Caco-2 (cell line): ENCODE data around the gene FAM180B. TPM values are rescaled to one million over a fixed set of nuclear protein-coding genes. Genes with fewer than 3 reads are reported as not detected.
A peak's percentile ranks its signal among the peaks of the same experiment; 100 is the strongest.

Source experiments
- BruUV-seq: library from RNA; stranded (reverse); fragments of 400-500 nt; replicated peaks from 2 replicates; lab custom pipeline; 2021; lab: Mats Ljungman, UMichigan
- CTCF ChIA-PET: fragments of 300-600 bp; sonication (Branson Sonifier 250); formaldehyde crosslinking; loops from one replicate; lab custom pipeline; 2022; ENCODE audit warnings: antibody characterized with exemption; lab: Charles Lee
- POLR2A ChIA-PET: fragments of 300-600 bp; sonication (Branson Sonifier 250); formaldehyde crosslinking; loops from one replicate; lab custom pipeline; 2022; ENCODE audit warnings: antibody characterized with exemption; lab: Charles Lee
- DNase-seq, 2 experiments: peaks; one replicate each; pipeline versions ENCODE4 v3.0.0 to v3.0.0-alpha.2; 2020 to 2022
- H3K27me3 ChIP-seq: replicated peaks from 2 replicates; pipeline ENCODE4 v1.6.0; 2011; ENCODE audit warnings: low read length; ENCODE audit not compliant: control insufficient read depth, insufficient read depth
- H3K36me3 ChIP-seq: 2 replicates; pipeline ENCODE4 v1.5.1; 2011; ENCODE audit warnings: low read length; ENCODE audit not compliant: control insufficient read depth, insufficient read depth
- H3K4me1 ChIP-seq: fragments of 250-450 bp; sonication (Bioruptor Pico); 2 replicates; pipeline ENCODE4 v1.5.1; 2020; ENCODE audit warnings: mild to moderate bottlenecking
- H3K4me3 ChIP-seq: 2 replicates; pipeline ENCODE4 v1.5.1; 2011; ENCODE audit warnings: low read depth, mild to moderate bottlenecking, control low read depth, low read length
- H3K9me3 ChIP-seq: fragments of 250-450 bp; sonication (Bioruptor Pico); 2 replicates; pipeline ENCODE4 v1.5.1; 2020; ENCODE audit warnings: mild to moderate bottlenecking, moderate library complexity
- H3K27ac Mint-ChIP-seq: one replicate; pipeline ENCODE4 v1.8.0; 2022; ENCODE audit warnings: mixed read lengths; ENCODE audit not compliant: unreplicated experiment
- H3K27me3 Mint-ChIP-seq: one replicate; pipeline ENCODE4 v1.8.0; 2022; ENCODE audit warnings: mixed read lengths; ENCODE audit not compliant: insufficient read depth, unreplicated experiment
- H3K36me3 Mint-ChIP-seq: one replicate; pipeline ENCODE4 v1.8.0; 2022; ENCODE audit warnings: mild to moderate bottlenecking, mixed read lengths; ENCODE audit not compliant: insufficient read depth, unreplicated experiment
- H3K4me1 Mint-ChIP-seq: one replicate; pipeline ENCODE4 v1.8.0; 2022; ENCODE audit warnings: low read depth, mixed read lengths; ENCODE audit not compliant: unreplicated experiment
- H3K4me3 Mint-ChIP-seq: one replicate; pipeline ENCODE4 v1.8.0; 2022; ENCODE audit warnings: mild to moderate bottlenecking, moderate library complexity, mixed read lengths; ENCODE audit not compliant: unreplicated experiment
- H3K9me3 Mint-ChIP-seq: one replicate; pipeline ENCODE4 v1.8.0; 2022; ENCODE audit warnings: mixed read lengths; ENCODE audit not compliant: unreplicated experiment
- intact Hi-C: fragments of 100-400 bp; cut with micrococcal nuclease; formaldehyde crosslinking; loops from one replicate; pipeline ENCODE4 v1.10.0; 2022; ENCODE audit not compliant: unreplicated experiment
- total RNA-seq: library from RNA; stranded (reverse); gene quantifications from 2 replicates; pipeline ENCODE4 v1.2.3, GENCODE V29; 2022
- TF ChIP-seq, protein P1 (sequence below), 2 experiments: fragments of 200-600 bp in 1 of 2; IDR thresholded peaks; 1 replicate in 1 of 2; 2 replicates in 1 of 2; pipeline versions ENCODE4 v1.5.1 to v1.8.0; 2011 to 2022; ENCODE audit warnings: antibody characterized with exemption in 1 of 2, control low read depth in 1 of 2, inconsistent platforms in 1 of 2, low read depth in 1 of 2, low read length in 1 of 2, mild to moderate bottlenecking in 1 of 2, moderate library complexity in 1 of 2; ENCODE audit not compliant: insufficient read depth in 1 of 2, severe bottlenecking in 1 of 2, unreplicated experiment in 1 of 2

FAM180B gene
- total RNA-seq, 1 experiment from 2014 or later = not detected

DNA sequence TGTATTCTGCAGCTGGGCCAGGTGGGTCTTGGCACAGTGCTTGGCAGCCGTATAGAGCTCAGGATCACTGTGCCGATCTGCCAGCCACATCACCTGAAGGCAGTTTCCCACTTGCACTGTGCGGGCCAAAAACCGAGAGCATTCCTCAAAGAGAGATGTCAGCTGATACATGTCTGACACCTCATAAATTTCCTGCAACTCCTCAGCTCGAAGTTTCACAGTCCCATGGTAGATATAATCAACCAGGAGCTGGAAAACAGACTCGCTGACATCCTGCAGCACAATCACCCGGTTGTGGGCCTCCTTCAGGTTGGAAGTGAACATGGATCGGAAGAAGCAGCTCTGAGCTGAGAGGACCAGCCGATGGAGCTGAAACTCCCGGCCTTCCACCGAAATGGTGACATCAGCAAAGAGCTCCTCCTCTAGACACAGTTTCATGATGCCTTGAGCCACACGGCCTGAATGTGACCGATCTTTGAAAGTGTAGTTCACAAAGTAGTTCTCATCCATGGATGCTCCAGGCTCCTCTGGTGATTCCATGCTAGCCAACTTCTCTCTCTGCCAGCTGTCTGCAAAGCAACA, 8.9 kb upstream of the FAM180B start:
- TF ChIP-seq, protein P1, sequence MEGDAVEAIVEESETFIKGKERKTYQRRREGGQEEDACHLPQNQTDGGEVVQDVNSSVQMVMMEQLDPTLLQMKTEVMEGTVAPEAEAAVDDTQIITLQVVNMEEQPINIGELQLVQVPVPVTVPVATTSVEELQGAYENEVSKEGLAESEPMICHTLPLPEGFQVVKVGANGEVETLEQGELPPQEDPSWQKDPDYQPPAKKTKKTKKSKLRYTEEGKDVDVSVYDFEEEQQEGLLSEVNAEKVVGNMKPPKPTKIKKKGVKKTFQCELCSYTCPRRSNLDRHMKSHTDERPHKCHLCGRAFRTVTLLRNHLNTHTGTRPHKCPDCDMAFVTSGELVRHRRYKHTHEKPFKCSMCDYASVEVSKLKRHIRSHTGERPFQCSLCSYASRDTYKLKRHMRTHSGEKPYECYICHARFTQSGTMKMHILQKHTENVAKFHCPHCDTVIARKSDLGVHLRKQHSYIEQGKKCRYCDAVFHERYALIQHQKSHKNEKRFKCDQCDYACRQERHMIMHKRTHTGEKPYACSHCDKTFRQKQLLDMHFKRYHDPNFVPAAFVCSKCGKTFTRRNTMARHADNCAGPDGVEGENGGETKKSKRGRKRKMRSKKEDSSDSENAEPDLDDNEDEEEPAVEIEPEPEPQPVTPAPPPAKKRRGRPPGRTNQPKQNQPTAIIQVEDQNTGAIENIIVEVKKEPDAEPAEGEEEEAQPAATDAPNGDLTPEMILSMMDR (IDR thresholded peaks at IDR 0.05; ENCODE audit: insufficient read depth in 1 of 2, low read depth in 1 of 2, low read length in 1 of 2, severe bottlenecking in 1 of 2, unreplicated experiment in 1 of 2) = no peak
- Mint-ChIP-seq H3K9me3 (no peaks in the 10 kb centered on the region), H3K4me3 (peak overlapping the region; percentile 91), H3K4me1 (peaks cover 6% of the 10 kb centered on the region), H3K27ac (peak overlapping the region; percentile 95), H3K36me3 (peaks cover 79% of the 10 kb centered on the region), H3K27me3 (no peaks in the 10 kb centered on the region)
- intact Hi-C loops = no loop called here
- ChIA-PET CTCF (interaction anchor here (1.0 kb wide), 1 partner anchor 24 kb away, joined by 3 read pairs; no protein-coding TSS in a partner anchor), POLR2A (interaction anchor here (0.7 kb wide), 1 partner anchor 12 kb away, joined by 5 read pairs; the partner anchor contains the start of gene PTPMT1)
- DNase-seq = no peak
- Histone ChIP-seq H3K27me3 (no peaks in the 10 kb centered on the region), H3K4me1 (peaks cover 5% of the 10 kb centered on the region; the same call in 1 of the 2 replicates), H3K4me3 (peak overlapping the region; percentile 95), H3K9me3 (no peaks in the 10 kb centered on the region), H3K36me3 (peaks cover 1% of the 10 kb centered on the region; the same call in 1 of the 2 replicates)
- no TSS peak for BruUV-seq

DNA sequence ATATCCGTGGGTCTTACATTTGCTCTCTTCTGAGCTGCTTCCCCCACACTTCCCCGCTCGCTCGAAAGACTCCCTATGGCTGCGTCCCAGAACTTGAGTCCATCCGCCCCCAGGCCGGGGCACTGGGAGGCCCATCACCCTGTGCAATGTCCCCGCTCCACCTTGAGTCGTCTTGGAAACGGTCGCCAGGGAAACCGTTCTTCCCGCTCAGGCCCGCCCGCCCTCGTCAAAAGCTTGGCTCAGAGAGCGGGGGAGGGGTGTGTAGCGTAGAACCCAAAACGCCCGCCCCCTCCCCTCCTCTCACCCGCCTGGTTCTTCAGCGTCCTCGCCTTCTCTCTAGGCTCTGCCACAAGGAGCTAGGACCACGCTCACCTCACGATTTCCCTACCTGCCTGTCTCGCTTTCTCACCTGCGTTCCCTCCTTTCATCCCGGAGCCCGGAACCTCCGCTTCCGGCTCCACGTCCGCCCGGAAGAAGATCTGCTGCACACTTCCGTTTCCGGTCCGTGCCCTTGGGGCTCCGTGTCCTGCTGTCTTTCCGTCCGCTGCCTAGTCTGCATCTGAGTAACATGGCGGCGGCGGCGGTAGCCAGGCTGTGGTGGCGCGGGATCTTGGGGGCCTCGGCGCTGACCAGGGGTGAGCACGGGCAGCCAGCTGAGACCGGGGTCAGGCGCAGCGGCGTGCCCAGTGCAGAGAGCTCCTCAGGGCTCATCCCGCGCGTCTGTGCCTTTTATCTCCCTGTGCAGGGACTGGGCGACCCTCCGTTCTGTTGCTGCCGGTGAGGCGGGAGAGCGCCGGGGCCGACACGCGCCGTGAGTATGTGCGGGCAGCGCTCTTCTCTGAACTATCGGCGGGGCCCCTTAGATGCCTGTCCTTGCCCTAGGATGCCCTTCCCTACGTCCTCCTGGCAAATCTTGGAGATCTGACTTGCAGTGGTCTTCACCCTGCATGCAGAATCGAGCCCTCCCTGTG, 7.7 kb upstream of the FAM180B start, which contains the start of the genes KBTBD4 and NDUFS3:
KBTBD4 (minus strand) TSS at position 447 of the 971 bp plus-strand sequence; CDS start at position 428, 19 bp downstream.
NDUFS3 (plus strand) TSS at position 551 of the 971 bp plus-strand sequence; CDS start at position 569, 18 bp downstream.
- Mint-ChIP-seq H3K27me3 (no peaks in the 10 kb centered on the region), H3K4me1 (peaks cover 6% of the 10 kb centered on the region), H3K27ac (peak within 1 kb of the TSS; percentile 95), H3K9me3 (no peaks in the 10 kb centered on the region), H3K36me3 (peaks cover 78% of the 10 kb centered on the region), H3K4me3 (peak within 1 kb of the TSS; percentile 91)
- Histone ChIP-seq H3K9me3 (no peaks in the 10 kb centered on the region), H3K4me3 (peak within 1 kb of the TSS; percentile 95), H3K36me3 (peaks cover 1% of the 10 kb centered on the region; the same call in 1 of the 2 replicates), H3K27me3 (no peaks in the 10 kb centered on the region), H3K4me1 (peaks cover 5% of the 10 kb centered on the region; the same call in 1 of the 2 replicates)
- intact Hi-C loops = loop anchor here (1.0 kb wide), 1 partner anchor 26 kb away; the partner anchor contains the start of gene CELF1
- BruUV-seq = TSS peak; percentile 63
- TF ChIP-seq, protein P1 (IDR thresholded peaks at IDR 0.05; ENCODE audit: insufficient read depth in 1 of 2, low read depth in 1 of 2, low read length in 1 of 2, severe bottlenecking in 1 of 2, unreplicated experiment in 1 of 2) = no peak
- ChIA-PET CTCF (interaction anchor here (1.0 kb wide), 1 partner anchor 25 kb away, joined by 4 read pairs; no protein-coding TSS in a partner anchor), POLR2A (interaction anchor here (0.5 to 1.6 kb wide), 4 partner anchors 11 to 1661 kb away, joined by 4 to 12 read pairs (median 6); no protein-coding TSS in a partner anchor)
- peak; percentile 93 to 94 for DNase-seq

DNA sequence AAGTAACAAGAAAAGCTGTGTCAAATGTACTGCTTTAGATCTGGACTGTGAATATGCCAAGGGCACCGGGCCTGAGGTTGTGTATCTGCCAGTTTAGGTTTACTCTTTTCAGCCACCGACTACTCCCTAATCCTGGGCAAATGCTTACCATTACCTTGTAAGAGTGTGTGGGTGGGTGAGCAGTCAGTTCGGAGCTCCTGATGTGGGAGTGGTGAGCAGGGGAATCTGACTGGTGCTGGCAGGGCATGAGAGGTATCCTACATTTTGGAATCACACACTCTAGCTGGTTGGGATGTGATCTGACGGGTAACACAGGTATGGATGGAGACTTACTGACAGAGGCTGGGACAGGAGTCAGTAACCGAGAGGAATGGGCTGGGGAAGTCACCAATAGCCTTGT, 2.6 kb upstream of the FAM180B start:
- no peaks in the 10 kb centered on the region for H3K27me3 ChIP-seq
- H3K27me3 Mint-ChIP-seq = no peaks in the 10 kb centered on the region
- POLR2A ChIA-PET = no interaction called here
- H3K4me3 ChIP-seq = no peak overlapping the region
- H3K27ac Mint-ChIP-seq = no peak overlapping the region
- H3K4me1 ChIP-seq = no peaks in the 10 kb centered on the region
- no peak for DNase-seq
- H3K4me1 Mint-ChIP-seq = peaks cover 6% of the 10 kb centered on the region
- no peak overlapping the region for H3K4me3 Mint-ChIP-seq
- TF ChIP-seq, protein P1 (IDR thresholded peaks at IDR 0.05; ENCODE audit: insufficient read depth in 1 of 2, low read depth in 1 of 2, low read length in 1 of 2, severe bottlenecking in 1 of 2, unreplicated experiment in 1 of 2) = no peak
- CTCF ChIA-PET = no interaction called here
- H3K36me3 Mint-ChIP-seq = peaks cover 44% of the 10 kb centered on the region
- H3K36me3 ChIP-seq = peaks cover 1% of the 10 kb centered on the region; the same call in 1 of the 2 replicates
- no peaks in the 10 kb centered on the region for H3K9me3 ChIP-seq
- intact Hi-C loops = no loop called here
- no TSS peak for BruUV-seq
- no peaks in the 10 kb centered on the region for H3K9me3 Mint-ChIP-seq
